ENCODE measurements around the gene RABL3.
A peak's percentile ranks its signal among the peaks of the same experiment; 100 is the strongest.
"Not testable (repeated sequence)": the region's sequence is repeated elsewhere in the genome, so short reads cannot be mapped to it uniquely, and the experiment has no call there.

The RABL3 gene

GRCh38 chr3:120680193-120680894 lies 62.0 kb downstream of the RABL3 start:
- Histone ChIP-seq H3K27ac (ENCODE audit: low read length, poor library complexity, severe bottlenecking) (no peak overlapping the region), H3K79me1 (replicated peaks; ENCODE audit: low read length, poor library complexity, severe bottlenecking) (no peaks in the 10 kb centered on the region), H3K9ac (ENCODE audit: low read length) (no peak overlapping the region), H3K36me3 (ENCODE audit: control insufficient read depth in 1 of 2, insufficient read depth in 2 of 2, low read depth in 1 of 2, low read length in 2 of 2) (peaks cover 0 to 2% of the 10 kb centered on the region in 2 experiments), H2BK15ac (ENCODE audit: low read depth, poor library complexity, severe bottlenecking) (no peak overlapping the region), H3K4me1 (ENCODE audit: control insufficient read depth, insufficient read depth, low read depth, low read length) (peaks cover 2% of the 10 kb centered on the region), H2BK5ac (ENCODE audit: low read depth, low read length, poor library complexity, severe bottlenecking) (no peak overlapping the region), H2BK120ac (ENCODE audit: low read depth, low read length) (no peak overlapping the region), H4K91ac (ENCODE audit: low read length) (no peak overlapping the region), H3K9me3 (ENCODE audit: control insufficient read depth, low read length) (no peaks in the 10 kb centered on the region), H3K27me3 (ENCODE audit: control insufficient read depth in 1 of 2, insufficient read depth in 1 of 2, low read length in 2 of 2) (no peaks in the 10 kb centered on the region), H3K4me3 (ENCODE audit: insufficient read depth in 1 of 2, low read depth in 1 of 2, low read length in 2 of 2) (no peak overlapping the region), H2AFZ (ENCODE audit: low read depth, low read length) (no peak overlapping the region), H2BK12ac (ENCODE audit: low read length in 2 of 2) (no peak overlapping the region), H3K14ac (ENCODE audit: low read length in 2 of 2) (no peak overlapping the region), H4K8ac (ENCODE audit: low read length) (no peak overlapping the region), H3K18ac (ENCODE audit: low read depth in 1 of 2, low read length in 2 of 2) (no peak overlapping the region), H3K4ac (ENCODE audit: low read depth in 1 of 2, low read length in 2 of 2) (no peak overlapping the region), H3K4me2 (ENCODE audit: low read length, poor library complexity, severe bottlenecking) (no peak overlapping the region), H2AK5ac (ENCODE audit: low read length, severe bottlenecking) (peak overlapping the region; percentile 96), H3K23ac (ENCODE audit: low read length in 2 of 2) (no peak overlapping the region)
- WGBS: 84% methylated on average over 2 of the region's 3 CpGs
- DNase-seq: no peak

- Histone ChIP-seq H2AFZ (ENCODE audit: low read depth, low read length) (no peak overlapping the region), H3K4ac (ENCODE audit: low read depth in 1 of 2, low read length in 2 of 2) (no peak overlapping the region), H2BK15ac (ENCODE audit: low read depth, poor library complexity, severe bottlenecking) (no peak overlapping the region), H3K18ac (ENCODE audit: low read depth in 1 of 2, low read length in 2 of 2) (no peak overlapping the region), H3K9me3 (ENCODE audit: control insufficient read depth, low read length) (no peaks in the 10 kb centered on the region), H3K36me3 (ENCODE audit: control insufficient read depth in 1 of 2, insufficient read depth in 2 of 2, low read depth in 1 of 2, low read length in 2 of 2) (no peaks in the 10 kb centered on the region), H3K4me3 (ENCODE audit: insufficient read depth in 1 of 2, low read depth in 1 of 2, low read length in 2 of 2) (peak overlapping the region in 1 of 2 experiments; percentile 52), H3K27me3 (ENCODE audit: control insufficient read depth in 1 of 2, insufficient read depth in 1 of 2, low read length in 2 of 2) (no peaks in the 10 kb centered on the region), H3K79me1 (replicated peaks; ENCODE audit: low read length, poor library complexity, severe bottlenecking) (no peaks in the 10 kb centered on the region), H2BK120ac (ENCODE audit: low read depth, low read length) (no peak overlapping the region), H3K4me2 (ENCODE audit: low read length, poor library complexity, severe bottlenecking) (peak overlapping the region; percentile 61), H4K8ac (ENCODE audit: low read length) (no peak overlapping the region), H3K9ac (ENCODE audit: low read length) (peak overlapping the region; percentile 66), H3K4me1 (ENCODE audit: control insufficient read depth, insufficient read depth, low read depth, low read length) (peaks cover 2% of the 10 kb centered on the region), H2BK5ac (ENCODE audit: low read depth, low read length, poor library complexity, severe bottlenecking) (no peak overlapping the region), H3K27ac (ENCODE audit: low read length, poor library complexity, severe bottlenecking) (peak overlapping the region; percentile 98), H2BK12ac (ENCODE audit: low read length in 2 of 2) (no peak overlapping the region), H3K23ac (ENCODE audit: low read length in 2 of 2) (no peak overlapping the region), H2AK5ac (ENCODE audit: low read length, severe bottlenecking) (no peak overlapping the region), H4K91ac (ENCODE audit: low read length) (no peak overlapping the region), H3K14ac (ENCODE audit: low read length in 2 of 2) (no peak overlapping the region)
- WGBS: 100% methylated on average over 1 of the region's 3 CpGs
- DNase-seq: no peak
Observed at GRCh38 chr3:120678984-120679383, 63.3 kb downstream of the RABL3 start.

- Histone ChIP-seq H2AFZ (ENCODE audit: low read depth, low read length) (no peak overlapping the region), H3K14ac (ENCODE audit: low read length in 2 of 2) (no peak overlapping the region), H3K79me1 (replicated peaks; ENCODE audit: low read length, poor library complexity, severe bottlenecking) (no peaks in the 10 kb centered on the region), H3K4me1 (ENCODE audit: control insufficient read depth, insufficient read depth, low read depth, low read length) (peaks cover 2% of the 10 kb centered on the region), H3K4ac (ENCODE audit: low read depth in 1 of 2, low read length in 2 of 2) (peak overlapping the region in 1 of 2 experiments; percentile 20), H3K36me3 (ENCODE audit: control insufficient read depth in 1 of 2, insufficient read depth in 2 of 2, low read depth in 1 of 2, low read length in 2 of 2) (no peaks in the 10 kb centered on the region), H3K27me3 (ENCODE audit: control insufficient read depth in 1 of 2, insufficient read depth in 1 of 2, low read length in 2 of 2) (no peaks in the 10 kb centered on the region), H2BK15ac (ENCODE audit: low read depth, poor library complexity, severe bottlenecking) (no peak overlapping the region), H2BK120ac (ENCODE audit: low read depth, low read length) (no peak overlapping the region), H3K27ac (ENCODE audit: low read length, poor library complexity, severe bottlenecking) (peak overlapping the region; percentile 98), H3K9ac (ENCODE audit: low read length) (peak overlapping the region; percentile 66), H3K4me3 (ENCODE audit: insufficient read depth in 1 of 2, low read depth in 1 of 2, low read length in 2 of 2) (peak overlapping the region in 1 of 2 experiments; percentile 52), H3K23ac (ENCODE audit: low read length in 2 of 2) (no peak overlapping the region), H4K8ac (ENCODE audit: low read length) (no peak overlapping the region), H2AK5ac (ENCODE audit: low read length, severe bottlenecking) (no peak overlapping the region), H2BK5ac (ENCODE audit: low read depth, low read length, poor library complexity, severe bottlenecking) (peak overlapping the region; percentile 46), H3K18ac (ENCODE audit: low read depth in 1 of 2, low read length in 2 of 2) (peak overlapping the region in 1 of 2 experiments; percentile 72), H4K91ac (ENCODE audit: low read length) (no peak overlapping the region), H2BK12ac (ENCODE audit: low read length in 2 of 2) (peak overlapping the region in 1 of 2 experiments; percentile 54), H3K9me3 (ENCODE audit: control insufficient read depth, low read length) (no peaks in the 10 kb centered on the region), H3K4me2 (ENCODE audit: low read length, poor library complexity, severe bottlenecking) (peak overlapping the region; percentile 57)
- 54% methylated on average over 6 of the region's 6 CpGs for WGBS
- peak; percentile 62 for DNase-seq
Observed at GRCh38 chr3:120678331-120678947, 63.9 kb downstream of the RABL3 start.

GRCh38 chr3:120677193-120677592 lies 65.1 kb downstream of the RABL3 start:
- H2BK12ac ChIP-seq (ENCODE audit: low read length in 2 of 2); H4K8ac ChIP-seq (ENCODE audit: low read length); H3K9ac ChIP-seq (ENCODE audit: low read length); H3K23ac ChIP-seq (ENCODE audit: low read length in 2 of 2); H3K4ac ChIP-seq (ENCODE audit: low read depth in 1 of 2, low read length in 2 of 2); H3K27ac ChIP-seq (ENCODE audit: low read length, poor library complexity, severe bottlenecking); H2AK5ac ChIP-seq (ENCODE audit: low read length, severe bottlenecking); H3K9me3 ChIP-seq (ENCODE audit: control insufficient read depth, low read length); DNase-seq; H2AFZ ChIP-seq (ENCODE audit: low read depth, low read length); H3K27me3 ChIP-seq (ENCODE audit: control insufficient read depth in 1 of 2, insufficient read depth in 1 of 2, low read length in 2 of 2); H2BK5ac ChIP-seq (ENCODE audit: low read depth, low read length, poor library complexity, severe bottlenecking); H2BK15ac ChIP-seq (ENCODE audit: low read depth, poor library complexity, severe bottlenecking); H2BK120ac ChIP-seq (ENCODE audit: low read depth, low read length); H3K36me3 ChIP-seq (ENCODE audit: control insufficient read depth in 1 of 2, insufficient read depth in 2 of 2, low read depth in 1 of 2, low read length in 2 of 2); H4K91ac ChIP-seq (ENCODE audit: low read length); H3K79me1 ChIP-seq (replicated peaks; ENCODE audit: low read length, poor library complexity, severe bottlenecking); H3K14ac ChIP-seq (ENCODE audit: low read length in 2 of 2); H3K4me2 ChIP-seq (ENCODE audit: low read length, poor library complexity, severe bottlenecking); H3K4me3 ChIP-seq (ENCODE audit: insufficient read depth in 1 of 2, low read depth in 1 of 2, low read length in 2 of 2); H3K4me1 ChIP-seq (ENCODE audit: control insufficient read depth, insufficient read depth, low read depth, low read length); H3K18ac ChIP-seq (ENCODE audit: low read depth in 1 of 2, low read length in 2 of 2): not testable (repeated sequence)
- WGBS: 92% methylated on average over 5 of the region's 7 CpGs
